WTC11 (cell line): Measurements from ENCODE around the gene HAND2.

Experiments used
- CREM ChIP-seq: sonication (generic); formaldehyde crosslinking; IDR thresholded peaks from 2 replicates; pipeline ENCODE4 v1.8.1; 2022; ENCODE audit warnings: mild to moderate bottlenecking, missing genetic modification reagents, moderate library complexity
- ELF4 ChIP-seq: sonication (generic); formaldehyde crosslinking; IDR thresholded peaks from 2 replicates; pipeline ENCODE4 v1.8.1; 2022; ENCODE audit warnings: low read depth, mild to moderate bottlenecking, moderate library complexity, missing genetic modification reagents
- GTF2I ChIP-seq: fragments of 250-450 bp; sonication (Bioruptor Pico); conservative IDR thresholded peaks from 2 replicates; pipeline ENCODE4 v1.4.0; 2021; ENCODE audit warnings: mild to moderate bottlenecking
- HMGXB4 ChIP-seq: sonication (generic); formaldehyde crosslinking; IDR thresholded peaks from 2 replicates; pipeline ENCODE4 v1.8.1; 2023; ENCODE audit warnings: mild to moderate bottlenecking, moderate library complexity, missing genetic modification reagents
- MAX ChIP-seq: sonication (generic); formaldehyde crosslinking; IDR thresholded peaks from 2 replicates; pipeline ENCODE4 v1.8.0; 2022; ENCODE audit warnings: mild to moderate bottlenecking, missing genetic modification reagents
- USF2 ChIP-seq: sonication (generic); formaldehyde crosslinking; IDR thresholded peaks from 2 replicates; pipeline ENCODE4 v1.8.1; 2023; ENCODE audit warnings: mild to moderate bottlenecking, missing genetic modification reagents, moderate library complexity
- ZNF232 ChIP-seq: sonication (generic); formaldehyde crosslinking; IDR thresholded peaks from 2 replicates; pipeline ENCODE4 v1.8.0; 2022; ENCODE audit warnings: mild to moderate bottlenecking, missing genetic modification reagents
- TF ChIP-seq, protein P1 (sequence below): fragments of 200-600 bp; IDR thresholded peaks from 2 replicates; pipeline ENCODE4 v1.8.0; 2022; ENCODE audit warnings: antibody characterized with exemption

- TF ChIP-seq ELF4 (CRISPR knock-in tag) (no peak), MAX (CRISPR knock-in tag) (no peak), USF2 (CRISPR knock-in tag) (no peak), ZNF232 (no peak), GTF2I (CRISPR knock-in tag) (no peak), HMGXB4 (CRISPR knock-in tag) (no peak), CREM (CRISPR knock-in tag) (no peak)
- TF ChIP-seq, protein P1, sequence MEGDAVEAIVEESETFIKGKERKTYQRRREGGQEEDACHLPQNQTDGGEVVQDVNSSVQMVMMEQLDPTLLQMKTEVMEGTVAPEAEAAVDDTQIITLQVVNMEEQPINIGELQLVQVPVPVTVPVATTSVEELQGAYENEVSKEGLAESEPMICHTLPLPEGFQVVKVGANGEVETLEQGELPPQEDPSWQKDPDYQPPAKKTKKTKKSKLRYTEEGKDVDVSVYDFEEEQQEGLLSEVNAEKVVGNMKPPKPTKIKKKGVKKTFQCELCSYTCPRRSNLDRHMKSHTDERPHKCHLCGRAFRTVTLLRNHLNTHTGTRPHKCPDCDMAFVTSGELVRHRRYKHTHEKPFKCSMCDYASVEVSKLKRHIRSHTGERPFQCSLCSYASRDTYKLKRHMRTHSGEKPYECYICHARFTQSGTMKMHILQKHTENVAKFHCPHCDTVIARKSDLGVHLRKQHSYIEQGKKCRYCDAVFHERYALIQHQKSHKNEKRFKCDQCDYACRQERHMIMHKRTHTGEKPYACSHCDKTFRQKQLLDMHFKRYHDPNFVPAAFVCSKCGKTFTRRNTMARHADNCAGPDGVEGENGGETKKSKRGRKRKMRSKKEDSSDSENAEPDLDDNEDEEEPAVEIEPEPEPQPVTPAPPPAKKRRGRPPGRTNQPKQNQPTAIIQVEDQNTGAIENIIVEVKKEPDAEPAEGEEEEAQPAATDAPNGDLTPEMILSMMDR, result no peak
Observed at GRCh38 chr4:173521467-173522159, 8.4 kb downstream of the HAND2 start.
